ENCODE measurements around the gene ZDHHC16. TPM values are rescaled to one million over a fixed set of nuclear protein-coding genes. Genes with fewer than 3 reads are reported as not detected.

Gene ZDHHC16
- 10 to 100 TPM in 2 of 4 donors, 1 to 10 TPM in 2; 1.8 to 31.8 (median 19.0) TPM for total RNA-seq

- Histone ChIP-seq H3K27ac (peak within 1 kb of the TSS; percentile 70 to 77), H3K36me3 (no peaks in the 10 kb centered on the region), H3K27me3 (no peaks in the 10 kb centered on the region), H3K4me3 (peak within 1 kb of the TSS; percentile 65 to 88), H3K4me1 (no peaks in the 10 kb centered on the region), H3K9me3 (no peaks in the 10 kb centered on the region)
- TF ChIP-seq CTCF (IDR thresholded peaks at IDR 0.05) (peak in 2 of 4 experiments; percentile 31 to 38), POLR2A (IDR thresholded peaks at IDR 0.05) (peak; percentile 34 to 74)
- intact Hi-C loops (cut with DNase I; ENCODE audit: low total_unique reads): no loop called here
- peak; percentile 88 to 91 for DNase-seq
Observed at GRCh38 chr10:97445722-97446639, at the start of gene ZDHHC16, which contains the start of gene EXOSC1. Gene ZDHHC16 (plus strand): TSS chr10:97446175. CDS start chr10:97451676, 5,501 bp downstream. Gene EXOSC1 (minus strand): TSS chr10:97446006. CDS start chr10:97445985, 21 bp downstream.

- Histone ChIP-seq H3K27ac (peak overlapping the region in 1 of 2 donors; percentile 36), H3K4me3 (peak overlapping the region; percentile 63 to 79), H3K4me1 (peaks cover 0 to 7% of the 10 kb centered on the region in 2 donors), H3K27me3 (no peaks in the 10 kb centered on the region), H3K36me3 (no peaks in the 10 kb centered on the region), H3K9me3 (no peaks in the 10 kb centered on the region)
- no peak for TF ChIP-seq CTCF (IDR thresholded peaks at IDR 0.05)
- no peak for TF ChIP-seq POLR2A (IDR thresholded peaks at IDR 0.05)
- intact Hi-C loops (cut with DNase I; ENCODE audit: low total_unique reads): no loop called here
- DNase-seq: no peak
Observed at GRCh38 chr10:97399843-97400545, 46.0 kb upstream of the ZDHHC16 start.

GRCh38 chr10:97400665-97401454 is 45.1 kb upstream of the ZDHHC16 start, which contains the start of gene RRP12:
Gene RRP12 (minus strand): TSS chr10:97401340. CDS start chr10:97401231, 109 bp downstream.
- no peaks in the 10 kb centered on the region for H3K27me3 ChIP-seq
- intact Hi-C loops (cut with DNase I; ENCODE audit: low total_unique reads): no loop called here
- H3K27ac ChIP-seq: peak within 1 kb of the TSS; percentile 36 to 40
- H3K9me3 ChIP-seq: no peaks in the 10 kb centered on the region
- H3K4me3 ChIP-seq: peak within 1 kb of the TSS; percentile 63 to 79
- TF ChIP-seq CTCF (IDR thresholded peaks at IDR 0.05): peak in 2 of 4 experiments; percentile 12 to 29
- no peak for TF ChIP-seq POLR2A (IDR thresholded peaks at IDR 0.05)
- peaks cover 0 to 7% of the 10 kb centered on the region in 2 donors for H3K4me1 ChIP-seq
- H3K36me3 ChIP-seq: no peaks in the 10 kb centered on the region
- DNase-seq: peak; percentile 79 to 93

GRCh38 chr10:97401455-97401919 is 44.5 kb upstream of the ZDHHC16 start:
- no peaks in the 10 kb centered on the region for H3K9me3 ChIP-seq
- H3K4me3 ChIP-seq: peak overlapping the region; percentile 63 to 79
- peak overlapping the region in 1 of 2 donors; percentile 36 for H3K27ac ChIP-seq
- H3K27me3 ChIP-seq: no peaks in the 10 kb centered on the region
- DNase-seq: no peak
- intact Hi-C loops (cut with DNase I; ENCODE audit: low total_unique reads): no loop called here
- H3K36me3 ChIP-seq: no peaks in the 10 kb centered on the region
- TF ChIP-seq CTCF (IDR thresholded peaks at IDR 0.05): peak in 1 of 4 experiments; percentile 12
- no peak for TF ChIP-seq POLR2A (IDR thresholded peaks at IDR 0.05)
- peaks cover 0 to 7% of the 10 kb centered on the region in 2 donors for H3K4me1 ChIP-seq

Data from uterus (tissue), 4 donors.